ENCODE results near the gene JADE2. TPM values are rescaled to one million over a fixed set of nuclear protein-coding genes. Genes with fewer than 3 reads are reported as not detected.
"Not testable (repeated sequence)": the region's sequence is repeated elsewhere in the genome, so short reads cannot be mapped to it uniquely, and the experiment has no call there.

JADE2 gene
- total and polyA plus RNA-seq, 4 donors = 3.9 to 11.4 (median 5.5) TPM

DNA sequence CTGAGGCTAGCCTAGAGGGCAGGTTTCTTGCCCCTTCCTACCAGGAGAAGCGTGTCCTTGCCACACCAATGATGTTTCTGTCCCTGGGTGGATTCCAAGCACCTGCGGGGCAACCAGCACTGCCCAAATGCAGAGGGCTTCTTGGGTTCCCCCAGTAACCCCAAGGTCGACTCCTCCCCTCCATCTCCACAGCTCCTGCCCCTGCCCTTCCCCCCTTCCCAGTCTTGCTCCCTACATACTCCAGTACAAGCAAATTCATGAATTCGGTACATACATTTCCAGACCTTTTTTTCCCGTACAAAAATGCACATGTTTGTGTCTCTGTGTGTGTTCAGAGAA lies 12.8 kb upstream of the JADE2 start:
- Histone ChIP-seq H3K9me3 (ENCODE audit: control insufficient read depth in 4 of 4, low read length in 3 of 4) (no peaks in the 10 kb centered on the region), H3K27me3 (ENCODE audit: control insufficient read depth in 4 of 4, insufficient read depth in 4 of 4, low read length in 3 of 4) (no peaks in the 10 kb centered on the region), H3K27ac (ENCODE audit: low read depth in 1 of 2, low read length in 2 of 2) (peak overlapping the region; percentile 3 to 22), H3K4me3 (ENCODE audit: low read depth in 1 of 3, low read length in 3 of 3) (no peak overlapping the region), H3K36me3 (ENCODE audit: control insufficient read depth in 4 of 4, insufficient read depth in 3 of 4, low read depth in 1 of 4, low read length in 3 of 4) (no peaks in the 10 kb centered on the region), H3K9ac (ENCODE audit: low read depth in 1 of 2, low read length in 2 of 2) (no peak overlapping the region), H3K4me1 (ENCODE audit: control insufficient read depth in 4 of 4, insufficient read depth in 4 of 4, low read length in 3 of 4) (peaks cover 10 to 35% (median 21%) of the 10 kb centered on the region in 4 donors)
- no peak for DNase-seq (ENCODE audit: low spot score)
- TF ChIP-seq RAD21 (IDR thresholded peaks at IDR 0.05) (no peak), RXRA (IDR thresholded peaks at IDR 0.05) (no peak), SP1 (IDR thresholded peaks at IDR 0.05) (no peak), FOXA2 (IDR thresholded peaks at IDR 0.05) (no peak), GABPA (IDR thresholded peaks at IDR 0.05 in 1 of 2, conservative IDR thresholded peaks at IDR 0.05 in 1 of 2) (no peak)
- TF ChIP-seq, protein P1, sequence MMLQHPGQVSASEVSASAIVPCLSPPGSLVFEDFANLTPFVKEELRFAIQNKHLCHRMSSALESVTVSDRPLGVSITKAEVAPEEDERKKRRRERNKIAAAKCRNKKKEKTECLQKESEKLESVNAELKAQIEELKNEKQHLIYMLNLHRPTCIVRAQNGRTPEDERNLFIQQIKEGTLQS (IDR thresholded peaks at IDR 0.05) = no peak
- TF ChIP-seq, protein P2, sequence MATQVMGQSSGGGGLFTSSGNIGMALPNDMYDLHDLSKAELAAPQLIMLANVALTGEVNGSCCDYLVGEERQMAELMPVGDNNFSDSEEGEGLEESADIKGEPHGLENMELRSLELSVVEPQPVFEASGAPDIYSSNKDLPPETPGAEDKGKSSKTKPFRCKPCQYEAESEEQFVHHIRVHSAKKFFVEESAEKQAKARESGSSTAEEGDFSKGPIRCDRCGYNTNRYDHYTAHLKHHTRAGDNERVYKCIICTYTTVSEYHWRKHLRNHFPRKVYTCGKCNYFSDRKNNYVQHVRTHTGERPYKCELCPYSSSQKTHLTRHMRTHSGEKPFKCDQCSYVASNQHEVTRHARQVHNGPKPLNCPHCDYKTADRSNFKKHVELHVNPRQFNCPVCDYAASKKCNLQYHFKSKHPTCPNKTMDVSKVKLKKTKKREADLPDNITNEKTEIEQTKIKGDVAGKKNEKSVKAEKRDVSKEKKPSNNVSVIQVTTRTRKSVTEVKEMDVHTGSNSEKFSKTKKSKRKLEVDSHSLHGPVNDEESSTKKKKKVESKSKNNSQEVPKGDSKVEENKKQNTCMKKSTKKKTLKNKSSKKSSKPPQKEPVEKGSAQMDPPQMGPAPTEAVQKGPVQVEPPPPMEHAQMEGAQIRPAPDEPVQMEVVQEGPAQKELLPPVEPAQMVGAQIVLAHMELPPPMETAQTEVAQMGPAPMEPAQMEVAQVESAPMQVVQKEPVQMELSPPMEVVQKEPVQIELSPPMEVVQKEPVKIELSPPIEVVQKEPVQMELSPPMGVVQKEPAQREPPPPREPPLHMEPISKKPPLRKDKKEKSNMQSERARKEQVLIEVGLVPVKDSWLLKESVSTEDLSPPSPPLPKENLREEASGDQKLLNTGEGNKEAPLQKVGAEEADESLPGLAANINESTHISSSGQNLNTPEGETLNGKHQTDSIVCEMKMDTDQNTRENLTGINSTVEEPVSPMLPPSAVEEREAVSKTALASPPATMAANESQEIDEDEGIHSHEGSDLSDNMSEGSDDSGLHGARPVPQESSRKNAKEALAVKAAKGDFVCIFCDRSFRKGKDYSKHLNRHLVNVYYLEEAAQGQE (IDR thresholded peaks at IDR 0.05) = no peak
- WGBS = 69% methylated on average over 5 of the region's 5 CpGs

DNA sequence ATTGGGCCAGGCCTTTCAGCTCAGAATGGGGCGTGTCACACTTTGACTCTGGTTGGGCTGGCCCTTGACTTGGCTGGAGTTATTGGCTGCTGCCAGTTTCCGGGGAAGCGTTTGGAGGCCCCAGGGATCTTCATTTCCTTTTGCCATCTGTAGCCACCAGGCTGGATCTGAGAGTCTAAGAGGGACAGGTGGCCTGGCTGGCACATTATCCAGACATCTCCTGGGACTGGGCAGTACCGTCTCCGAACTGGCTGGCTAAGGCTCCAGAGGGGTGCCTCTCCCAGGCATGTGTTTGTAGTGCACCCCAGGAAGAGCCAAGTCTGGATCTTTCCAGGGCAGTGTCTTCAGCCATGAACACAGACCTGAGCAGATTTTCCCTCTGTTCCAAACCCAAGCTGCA lies 9.7 kb upstream of the JADE2 start:
- TF ChIP-seq JUND (IDR thresholded peaks at IDR 0.05) = no peak
- no peak for TF ChIP-seq FOXA2 (IDR thresholded peaks at IDR 0.05)
- TF ChIP-seq EGR1 (IDR thresholded peaks at IDR 0.05; ENCODE audit: low read depth in 2 of 2) = no peak
- TF ChIP-seq RAD21 (IDR thresholded peaks at IDR 0.05) = no peak
- TF ChIP-seq, protein P2 (IDR thresholded peaks at IDR 0.05) = no peak
- TF ChIP-seq FOXA1 (IDR thresholded peaks at IDR 0.05) = no peak
- no peak for TF ChIP-seq RXRA (IDR thresholded peaks at IDR 0.05)
- TF ChIP-seq, protein P3, sequence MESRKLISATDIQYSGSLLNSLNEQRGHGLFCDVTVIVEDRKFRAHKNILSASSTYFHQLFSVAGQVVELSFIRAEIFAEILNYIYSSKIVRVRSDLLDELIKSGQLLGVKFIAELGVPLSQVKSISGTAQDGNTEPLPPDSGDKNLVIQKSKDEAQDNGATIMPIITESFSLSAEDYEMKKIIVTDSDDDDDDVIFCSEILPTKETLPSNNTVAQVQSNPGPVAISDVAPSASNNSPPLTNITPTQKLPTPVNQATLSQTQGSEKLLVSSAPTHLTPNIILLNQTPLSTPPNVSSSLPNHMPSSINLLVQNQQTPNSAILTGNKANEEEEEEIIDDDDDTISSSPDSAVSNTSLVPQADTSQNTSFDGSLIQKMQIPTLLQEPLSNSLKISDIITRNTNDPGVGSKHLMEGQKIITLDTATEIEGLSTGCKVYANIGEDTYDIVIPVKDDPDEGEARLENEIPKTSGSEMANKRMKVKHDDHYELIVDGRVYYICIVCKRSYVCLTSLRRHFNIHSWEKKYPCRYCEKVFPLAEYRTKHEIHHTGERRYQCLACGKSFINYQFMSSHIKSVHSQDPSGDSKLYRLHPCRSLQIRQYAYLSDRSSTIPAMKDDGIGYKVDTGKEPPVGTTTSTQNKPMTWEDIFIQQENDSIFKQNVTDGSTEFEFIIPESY (IDR thresholded peaks at IDR 0.05) = no peak
- no peak for TF ChIP-seq NR2F2 (IDR thresholded peaks at IDR 0.05)
- TF ChIP-seq TAF1 (conservative IDR thresholded peaks at IDR 0.05) = no peak
- TF ChIP-seq, protein P1 (IDR thresholded peaks at IDR 0.05) = no peak
- TF ChIP-seq SP1 (IDR thresholded peaks at IDR 0.05) = no peak
- TF ChIP-seq GABPA (IDR thresholded peaks at IDR 0.05 in 1 of 2, conservative IDR thresholded peaks at IDR 0.05 in 1 of 2) = no peak
- TF ChIP-seq, protein P4, sequence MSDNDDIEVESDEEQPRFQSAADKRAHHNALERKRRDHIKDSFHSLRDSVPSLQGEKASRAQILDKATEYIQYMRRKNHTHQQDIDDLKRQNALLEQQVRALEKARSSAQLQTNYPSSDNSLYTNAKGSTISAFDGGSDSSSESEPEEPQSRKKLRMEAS (IDR thresholded peaks at IDR 0.05) = no peak
- no peak for TF ChIP-seq YY1 (IDR thresholded peaks at IDR 0.05)
- no peak for DNase-seq (ENCODE audit: low spot score)
- Histone ChIP-seq H3K9ac (ENCODE audit: low read depth in 1 of 2, low read length in 2 of 2) (no peak overlapping the region), H3K4me1 (ENCODE audit: control insufficient read depth in 4 of 4, insufficient read depth in 4 of 4, low read length in 3 of 4) (peaks cover 11 to 33% (median 33%) of the 10 kb centered on the region in 4 donors), H3K9me3 (ENCODE audit: control insufficient read depth in 4 of 4, low read length in 3 of 4) (no peaks in the 10 kb centered on the region), H3K4me3 (ENCODE audit: low read depth in 1 of 3, low read length in 3 of 3) (no peak overlapping the region), H3K27ac (ENCODE audit: low read depth in 1 of 2, low read length in 2 of 2) (no peak overlapping the region), H3K36me3 (ENCODE audit: control insufficient read depth in 4 of 4, insufficient read depth in 3 of 4, low read depth in 1 of 4, low read length in 3 of 4) (no peaks in the 10 kb centered on the region), H3K27me3 (ENCODE audit: control insufficient read depth in 4 of 4, insufficient read depth in 4 of 4, low read length in 3 of 4) (no peaks in the 10 kb centered on the region)
- WGBS = 90% methylated on average over 5 of the region's 5 CpGs

DNA sequence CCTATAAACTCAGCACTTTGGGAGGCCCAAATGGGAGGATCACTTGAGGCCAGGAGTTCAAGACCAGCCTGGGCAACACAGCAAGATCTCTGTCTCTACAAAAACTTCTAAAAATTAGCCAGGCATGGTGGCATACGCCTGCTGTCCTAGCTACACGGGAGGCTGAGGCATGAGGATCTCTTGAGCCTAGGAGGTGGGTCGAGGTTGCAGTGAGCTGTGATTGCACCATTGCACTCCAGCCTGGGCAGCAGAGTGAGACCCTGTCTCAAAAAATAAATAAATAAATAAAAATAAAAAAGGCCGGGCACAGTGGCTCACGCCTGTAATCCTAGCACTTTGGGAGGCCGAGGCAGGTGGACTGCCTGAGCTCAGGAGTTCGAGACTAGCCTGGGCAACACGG lies 8.5 kb upstream of the JADE2 start:
- H3K36me3 ChIP-seq (ENCODE audit: control insufficient read depth in 4 of 4, insufficient read depth in 3 of 4, low read depth in 1 of 4, low read length in 3 of 4); H3K27ac ChIP-seq (ENCODE audit: low read depth in 1 of 2, low read length in 2 of 2); H3K9me3 ChIP-seq (ENCODE audit: control insufficient read depth in 4 of 4, low read length in 3 of 4); H3K27me3 ChIP-seq (ENCODE audit: control insufficient read depth in 4 of 4, insufficient read depth in 4 of 4, low read length in 3 of 4); H3K9ac ChIP-seq (ENCODE audit: low read depth in 1 of 2, low read length in 2 of 2); H3K4me3 ChIP-seq (ENCODE audit: low read depth in 1 of 3, low read length in 3 of 3); DNase-seq (ENCODE audit: low spot score): not testable (repeated sequence)
- 97% methylated on average over 8 of the region's 8 CpGs for WGBS
- H3K4me1 ChIP-seq (ENCODE audit: control insufficient read depth in 4 of 4, insufficient read depth in 4 of 4, low read length in 3 of 4) = peaks cover 7 to 24% (median 22%) of the 10 kb centered on the region in 4 donors

Measured in liver (tissue), 9 donors.